HG03575 (cell line): Measurements from ENCODE around the gene INPP4B.

Source experiments
- ATAC-seq: cut with Tn5 transposase; IDR thresholded peaks from one replicate; pipeline ENCODE4 v1.9.1; 2021; ENCODE audit not compliant: unreplicated experiment, insufficient number of reproducible peaks, low FRiP score; ENCODE audit errors: extremely low read depth

Gene INPP4B

DNA sequence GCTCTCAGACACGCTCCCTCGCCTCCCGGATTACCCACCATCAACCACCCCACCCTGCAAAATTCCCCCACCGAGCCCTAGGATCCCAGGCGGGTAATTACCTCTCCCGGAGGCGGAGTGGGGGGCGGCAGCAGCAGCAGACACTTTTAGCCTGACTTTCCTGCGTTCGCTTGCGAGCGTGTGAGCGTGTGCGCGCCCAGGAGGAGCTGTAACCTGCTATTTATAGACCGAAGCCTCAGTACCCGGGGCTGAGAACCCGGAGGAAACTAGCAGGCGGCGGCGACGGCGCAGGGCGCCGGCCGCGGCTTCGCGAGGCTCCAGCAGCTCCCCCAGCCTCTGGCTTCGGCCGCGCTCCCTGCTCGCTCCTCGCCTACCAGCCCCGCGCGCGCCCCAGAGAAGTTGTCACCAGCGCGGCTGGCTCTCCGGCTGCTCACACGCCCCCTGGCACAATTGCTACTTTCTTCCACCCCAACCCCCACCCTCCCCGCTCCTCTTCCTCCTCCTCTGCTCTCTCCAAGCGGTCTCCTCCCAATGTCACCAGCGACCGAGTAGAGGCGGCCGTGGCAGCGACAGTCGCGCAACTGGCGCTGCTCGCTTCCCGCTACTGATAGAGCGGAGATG, at the start of gene INPP4B:
Gene INPP4B (minus strand): TSS at position 194 of the 621 bp plus-strand sequence.
- no peak for ATAC-seq

DNA sequence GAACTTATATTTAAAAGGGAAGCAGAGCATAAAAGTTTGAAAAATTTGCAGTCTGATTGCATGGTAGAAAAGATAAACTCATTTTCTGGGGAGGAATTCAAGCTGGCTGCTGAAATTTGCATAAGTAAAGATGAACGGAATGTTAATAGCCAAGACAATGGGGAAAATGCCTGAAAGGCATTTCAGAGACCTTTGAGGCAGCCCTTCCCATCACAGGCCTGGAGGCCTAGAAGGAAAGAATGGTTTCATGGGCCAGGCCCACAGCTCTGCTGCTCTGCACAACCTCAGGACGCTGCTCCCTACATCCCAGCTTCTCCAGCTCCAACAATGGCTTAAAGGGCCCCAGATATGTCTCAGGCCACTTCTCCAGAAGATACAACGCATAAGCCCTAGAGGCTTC, 46.9 kb upstream of the INPP4B start:
- no peak for ATAC-seq

- no peak for ATAC-seq
Observed at GRCh38 chr4:142886566-142886965, 40.5 kb upstream of the INPP4B start.

GRCh38 chr4:142883040-142883832, 37.1 kb upstream of the INPP4B start:
- ATAC-seq = no peak

DNA sequence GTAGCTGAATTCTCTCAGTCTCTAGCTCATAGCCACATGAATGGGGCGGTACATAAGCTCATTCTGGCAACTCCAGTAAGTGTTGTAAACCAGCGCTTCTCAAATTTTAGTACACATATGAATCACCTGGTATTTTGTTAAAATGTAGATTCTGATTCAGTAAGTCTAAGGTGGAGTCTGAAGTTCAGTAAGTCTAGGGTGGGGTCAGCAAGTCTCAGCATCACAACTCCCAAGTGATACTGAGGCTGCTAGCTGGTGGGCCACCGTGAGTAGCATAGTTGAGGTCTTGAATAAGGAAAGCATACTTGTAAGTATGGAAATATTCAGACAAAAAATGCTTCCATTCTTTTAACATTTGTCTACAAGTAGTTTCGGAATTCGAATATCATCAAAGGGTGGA, 36.1 kb upstream of the INPP4B start:
- no peak for ATAC-seq

DNA sequence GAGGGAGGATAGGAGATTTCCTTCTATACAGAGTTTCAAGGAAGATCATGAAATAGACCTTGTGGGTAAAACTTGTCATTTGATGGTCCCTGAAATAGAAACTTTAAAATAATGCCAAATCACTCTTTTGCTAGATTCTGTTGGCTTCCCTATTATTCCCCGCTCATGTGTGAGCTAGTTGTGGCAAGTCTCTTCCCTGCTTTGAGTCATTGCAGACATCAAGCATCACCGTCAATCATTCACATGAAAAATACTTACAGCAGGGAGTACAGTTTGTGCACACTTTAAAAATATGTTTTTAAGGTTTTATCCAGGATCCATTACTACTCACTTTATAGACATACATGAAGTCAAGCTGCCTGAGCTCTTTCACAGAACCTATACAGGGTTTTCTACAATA, 35.2 kb upstream of the INPP4B start:
- no peak for ATAC-seq

GRCh38 chr4:142875117-142875516, 29.0 kb upstream of the INPP4B start:
- no peak for ATAC-seq

GRCh38 chr4:142874684-142875083, 28.6 kb upstream of the INPP4B start:
- no peak for ATAC-seq

GRCh38 chr4:142866685-142867084, 20.6 kb upstream of the INPP4B start:
- ATAC-seq = no peak

- no peak for ATAC-seq
Observed at GRCh38 chr4:142861351-142861750, 15.2 kb upstream of the INPP4B start.

- no peak for ATAC-seq
Observed at GRCh38 chr4:142858965-142859364, 12.9 kb upstream of the INPP4B start.

DNA sequence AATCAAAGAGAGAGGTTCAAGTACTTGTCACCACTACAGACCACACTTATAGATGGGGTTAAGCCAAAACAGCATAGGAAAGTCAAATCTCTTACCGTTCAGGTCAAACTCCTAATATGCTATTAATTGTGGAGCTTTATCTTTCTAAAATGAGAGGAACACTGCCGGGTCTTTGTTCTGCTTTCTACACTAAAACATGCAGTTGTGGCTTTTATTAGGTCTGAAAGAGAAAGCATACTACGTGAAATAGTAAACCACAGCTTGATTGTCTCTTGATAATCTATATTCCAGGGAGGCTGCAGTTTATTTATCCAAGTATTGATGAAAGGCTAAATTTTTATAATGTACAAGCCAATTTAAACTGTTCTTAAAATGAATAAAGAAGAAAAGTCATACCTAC, 12.3 kb upstream of the INPP4B start:
- ATAC-seq = no peak

- no peak for ATAC-seq
Observed at GRCh38 chr4:142856576-142856975, 10.5 kb upstream of the INPP4B start.

GRCh38 chr4:142850478-142850877, 4.4 kb upstream of the INPP4B start:
- no peak for ATAC-seq

DNA sequence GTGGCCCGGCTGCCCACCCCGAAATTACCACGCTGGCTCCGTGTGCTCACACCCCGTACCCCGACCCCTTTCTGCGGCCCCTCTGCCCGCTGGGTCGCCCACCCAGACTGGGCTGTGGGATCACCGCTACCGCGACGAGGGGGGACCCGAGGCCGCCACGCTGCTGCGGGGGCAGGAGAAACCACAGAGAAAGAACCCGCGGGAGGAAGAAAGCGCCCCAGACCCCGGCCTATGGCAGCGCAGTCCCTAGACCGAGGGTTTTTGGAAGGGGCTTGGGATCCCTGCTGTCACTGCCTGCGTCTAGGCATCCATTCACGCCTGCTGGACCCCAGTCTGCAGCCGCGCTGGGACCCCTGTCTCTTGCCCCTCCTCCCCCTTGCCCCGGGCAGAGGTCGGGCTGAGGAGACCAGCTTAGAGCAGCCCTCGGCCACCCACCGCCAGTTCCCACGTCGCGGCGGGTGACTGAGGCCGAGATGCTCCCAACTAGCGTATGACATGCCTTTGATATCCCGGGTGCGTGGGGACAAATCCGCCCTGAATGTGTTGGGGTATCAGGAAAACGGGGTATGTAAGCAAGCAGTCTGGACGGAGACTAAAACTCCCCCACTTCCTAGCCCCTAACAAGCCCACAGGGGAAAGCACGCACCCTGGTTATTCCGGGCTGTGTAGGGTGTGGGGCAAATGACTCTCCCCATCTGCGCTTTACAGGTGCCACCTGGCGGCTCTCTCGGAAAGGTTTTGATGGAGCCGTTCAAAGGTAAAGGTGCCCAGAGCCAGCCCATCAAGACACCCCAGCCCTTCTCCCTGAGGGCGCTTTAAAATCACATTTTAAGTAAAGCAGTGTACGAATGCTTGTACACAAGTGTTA, 862 bp upstream of the INPP4B start:
- no peak for ATAC-seq

- no peak for ATAC-seq
Observed at GRCh38 chr4:142845293-142846107, 601 bp downstream of the INPP4B start.

DNA sequence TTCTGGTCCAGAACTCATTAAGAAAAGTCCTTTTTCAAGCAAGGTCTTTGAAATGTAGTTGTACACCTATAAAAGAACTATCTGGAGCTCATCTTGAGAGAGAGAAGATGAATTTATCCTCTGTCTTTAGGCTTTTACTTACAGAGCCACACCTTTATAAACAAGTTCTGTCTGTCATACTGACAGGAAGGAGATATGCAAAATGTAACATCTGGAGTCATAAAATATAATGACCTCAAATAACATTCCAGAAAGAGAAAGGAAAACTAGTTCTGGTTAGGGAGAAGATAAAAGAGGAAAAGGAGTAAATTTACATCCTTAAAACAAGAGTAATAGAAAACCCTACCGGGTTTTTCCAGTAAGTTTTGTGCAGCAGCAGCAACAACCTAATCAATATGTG, 1.3 kb downstream of the INPP4B start:
- no peak for ATAC-seq

DNA sequence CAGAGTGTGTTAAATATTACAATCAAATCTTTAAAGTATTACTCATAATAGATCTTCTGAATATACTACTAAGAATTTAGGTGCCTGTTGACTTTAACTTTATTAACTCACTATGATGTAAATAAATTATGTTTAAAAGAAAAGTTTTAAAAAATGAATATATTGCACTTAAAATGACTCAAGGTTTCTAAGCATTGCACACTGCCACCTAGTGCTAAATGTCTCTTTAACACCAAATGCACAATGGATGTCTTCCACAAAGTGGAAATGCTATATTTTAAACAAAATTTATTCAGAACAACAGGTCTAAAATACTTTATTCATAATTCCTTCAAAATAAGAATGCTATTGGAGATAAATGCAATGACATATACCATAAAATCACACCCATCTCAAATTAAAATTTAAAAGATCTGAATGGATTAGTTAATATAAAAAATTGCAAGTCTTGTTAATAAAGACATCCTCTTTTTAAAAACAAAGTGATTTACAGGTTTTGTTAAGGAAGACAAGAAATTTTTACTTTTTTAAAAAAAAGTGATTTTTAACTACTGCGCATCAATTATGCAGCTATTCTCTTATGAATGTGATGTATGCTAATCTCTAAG, 5.5 kb downstream of the INPP4B start:
- ATAC-seq = no peak

GRCh38 chr4:142838778-142839177, 7.3 kb downstream of the INPP4B start:
- no peak for ATAC-seq
